ENCODE data around the gene KCNS1.

GRCh38 chr20:45096781-45097180, 4.1 kb downstream of the KCNS1 start:
- no peak for TF ChIP-seq CTCF (IDR thresholded peaks at IDR 0.05; ENCODE audit: insufficient read depth, low read length)
- no peak for TF ChIP-seq REST (IDR thresholded peaks at IDR 0.05; ENCODE audit: insufficient replicate concordance, low read depth)
